Activated CD4-positive, alpha-beta T cell treated with anti-CD3 and anti-CD28 coated beads for 4 hours (primary cell): ENCODE measurements around the gene TOMM20L.

Source experiments
- DNase-seq, 2 donors: peaks; one replicate each; pipeline ENCODE4 v3.0.0-alpha.2; 2020

TOMM20L gene

DNA sequence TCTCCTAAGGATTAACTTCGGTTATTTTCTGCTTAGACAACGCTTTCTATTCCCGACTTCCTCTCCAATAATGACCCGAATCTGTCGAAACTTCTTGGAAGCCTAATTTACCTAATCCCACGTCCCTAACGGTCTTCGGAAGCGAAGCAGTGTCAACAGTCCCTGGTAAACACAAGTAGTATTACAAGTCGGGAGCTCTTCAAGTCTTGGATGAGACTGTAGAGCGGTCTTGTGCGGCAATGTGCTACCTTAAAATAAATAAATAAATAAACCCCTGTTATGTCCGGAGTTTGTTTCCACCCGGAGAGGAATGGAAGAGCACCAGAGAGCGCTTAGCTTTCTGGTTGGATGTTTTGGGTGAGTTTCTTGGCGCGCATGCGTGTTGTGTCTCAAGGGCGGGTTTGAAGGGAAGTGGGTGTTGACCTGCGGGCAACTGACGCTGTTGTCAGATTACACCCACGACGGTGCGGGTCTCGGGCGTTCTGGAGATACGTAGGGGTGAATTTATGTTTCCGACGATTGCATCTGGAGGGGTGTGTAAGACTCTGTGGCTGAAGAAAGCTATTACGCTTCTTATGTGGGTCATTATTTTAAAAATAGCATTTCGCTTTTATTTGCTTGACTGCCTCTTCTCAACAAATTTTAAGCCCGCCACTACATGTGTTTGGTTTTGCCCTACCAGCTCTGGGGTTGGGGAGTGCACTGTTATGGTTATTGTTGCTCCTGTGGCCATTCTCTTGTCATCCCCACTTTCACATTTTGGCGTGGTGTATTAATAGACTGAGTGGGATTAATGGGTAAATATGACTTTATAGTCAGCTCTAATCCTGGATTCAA is 31.8 kb downstream of the TOMM20L start, which contains the start of the genes KIAA0586 and TIMM9:
TSS of gene KIAA0586 (plus strand) at position 439 of the 837 bp plus-strand sequence. CDS start 546 bp downstream, outside the sequence.
TSS of gene TIMM9 (minus strand) at position 251 of the 837 bp plus-strand sequence. CDS start 15,586 bp downstream, outside the sequence.
- DNase-seq = peak; percentile 94 to 97

DNA sequence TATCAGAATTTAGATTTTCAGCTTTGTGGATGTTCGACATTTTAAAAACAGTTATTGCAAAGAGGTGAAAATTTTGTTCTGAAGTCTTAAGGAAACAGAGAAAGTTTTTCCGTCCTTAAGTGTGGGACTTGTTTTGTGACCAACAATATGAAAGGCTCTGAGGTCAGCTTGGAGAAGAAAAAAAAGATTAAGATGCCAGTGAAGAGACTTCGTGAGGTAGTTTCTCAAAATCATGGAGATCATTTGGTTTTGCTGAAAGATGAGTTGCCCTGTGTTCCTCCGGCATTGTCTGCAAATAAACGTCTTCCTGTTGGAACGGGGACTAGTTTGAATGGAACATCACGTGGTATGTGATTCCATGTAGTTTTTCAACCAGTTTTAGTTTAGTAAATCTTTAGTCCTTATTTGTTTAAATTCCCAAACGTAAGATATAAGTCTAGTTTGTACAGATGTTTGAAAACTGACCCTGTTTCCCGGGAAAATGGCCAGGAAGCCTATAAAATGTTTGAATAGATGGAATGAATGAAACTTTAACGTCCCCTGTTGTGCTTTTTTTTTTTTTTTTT is 32.5 kb downstream of the TOMM20L start:
- no peak for DNase-seq

DNA sequence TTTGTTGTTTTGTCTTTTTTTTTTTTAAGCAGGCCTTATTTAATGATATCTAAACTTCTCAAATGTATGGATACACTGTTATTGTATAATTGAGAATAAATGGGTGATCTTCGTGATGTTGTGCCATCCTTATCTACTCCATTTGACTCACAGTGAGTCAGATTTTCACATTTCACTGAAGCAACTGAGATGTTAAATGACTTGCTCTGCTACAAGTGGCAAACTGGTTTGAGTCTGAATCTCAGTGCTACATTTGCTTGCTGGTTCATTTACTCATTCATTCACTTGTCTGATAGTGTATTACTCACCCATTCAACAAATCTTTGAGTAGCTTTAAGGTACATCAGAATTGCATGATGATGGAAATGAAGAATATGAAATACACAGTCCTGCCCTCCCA is 34.4 kb downstream of the TOMM20L start:
- no peak for DNase-seq

DNA sequence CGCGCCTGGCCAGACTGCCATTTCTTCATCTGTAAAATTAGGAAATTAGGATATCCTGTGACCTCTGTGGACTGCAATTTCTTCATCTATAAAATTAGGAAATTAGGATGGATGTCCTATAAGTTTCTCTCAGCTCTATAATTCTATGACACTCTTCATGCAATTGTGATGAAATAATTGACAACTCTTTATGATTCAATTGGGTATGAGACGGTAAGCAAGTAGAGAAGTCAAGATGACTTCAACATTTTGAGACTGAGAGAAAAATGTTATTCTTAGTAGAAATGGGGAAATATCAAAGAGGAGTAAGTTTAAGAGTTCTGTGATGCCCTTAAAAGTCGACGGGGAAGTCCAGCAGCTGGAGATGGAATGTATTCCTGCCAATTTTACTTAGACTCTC is 43.7 kb downstream of the TOMM20L start:
- no peak for DNase-seq

GRCh38 chr14:58444627-58445026 is 48.9 kb downstream of the TOMM20L start:
- no peak for DNase-seq

DNA sequence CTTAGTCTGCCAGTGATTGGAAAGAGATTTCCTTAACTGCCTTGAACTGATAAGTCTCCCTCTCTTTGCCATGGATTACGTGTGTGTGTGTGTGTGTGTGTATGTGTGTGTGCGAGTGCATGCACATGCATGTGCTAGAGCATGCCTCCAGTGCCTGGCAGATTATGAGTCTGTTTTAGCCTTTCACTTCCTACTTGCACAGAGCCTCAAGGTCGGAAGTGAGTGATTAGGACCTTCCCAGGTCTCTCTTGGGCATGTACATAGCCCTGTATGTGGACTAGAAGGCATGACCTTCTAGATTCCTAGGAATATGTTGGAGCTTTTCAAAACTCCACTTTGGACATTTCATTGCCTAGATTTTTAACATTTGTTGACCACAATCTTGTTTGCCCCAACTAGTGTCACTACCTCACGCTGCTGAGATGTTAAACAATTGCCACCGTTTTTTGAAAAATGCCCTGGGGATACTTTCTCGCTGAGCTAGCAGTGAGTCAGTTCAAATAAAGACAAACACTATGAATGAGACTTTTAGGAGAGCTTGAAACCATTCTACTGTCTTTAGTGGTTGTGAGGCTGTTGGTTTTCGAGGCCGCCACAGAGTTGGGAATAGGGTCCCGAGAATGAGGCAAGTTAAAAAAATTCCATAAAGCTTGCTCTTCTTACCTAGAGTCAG is 60.0 kb downstream of the TOMM20L start:
- no peak for DNase-seq
